Transverse colon (tissue), 4 donors: Measurements from ENCODE around the gene WDFY2.

Source experiments
- EP300 ChIP-seq: sonication (generic); formaldehyde crosslinking; IDR thresholded peaks from one replicate; pipeline ENCODE4 v1.6.1; 2017; ENCODE audit warnings: antibody characterized with exemption, low read depth
- POLR2A ChIP-seq: fragments of 450-650 bp; IDR thresholded peaks from one replicate; pipeline ENCODE4 v1.6.1; 2016; ENCODE audit warnings: antibody characterized with exemption, mild to moderate bottlenecking, moderate library complexity
- POLR2AphosphoS5 ChIP-seq, 3 donors: sonication (generic); formaldehyde crosslinking; IDR thresholded peaks; one replicate each; pipeline ENCODE4 v1.6.1; 2016; ENCODE audit warnings: antibody characterized with exemption in 3 of 3
- TF ChIP-seq, protein P1 (sequence below), 5 experiments: fragments of 200-600 bp in 3 of 5; fragments of 450-650 bp in 2 of 5; sonication (generic) in 3 of 5; IDR thresholded peaks; 1 replicate in 2 of 5; 2 replicates in 3 of 5; pipeline ENCODE4 v1.5.1; 2016 to 2017; ENCODE audit warnings: antibody characterized with exemption in 5 of 5, inconsistent platforms in 3 of 5, mild to moderate bottlenecking in 2 of 5, moderate library complexity in 1 of 5

DNA sequence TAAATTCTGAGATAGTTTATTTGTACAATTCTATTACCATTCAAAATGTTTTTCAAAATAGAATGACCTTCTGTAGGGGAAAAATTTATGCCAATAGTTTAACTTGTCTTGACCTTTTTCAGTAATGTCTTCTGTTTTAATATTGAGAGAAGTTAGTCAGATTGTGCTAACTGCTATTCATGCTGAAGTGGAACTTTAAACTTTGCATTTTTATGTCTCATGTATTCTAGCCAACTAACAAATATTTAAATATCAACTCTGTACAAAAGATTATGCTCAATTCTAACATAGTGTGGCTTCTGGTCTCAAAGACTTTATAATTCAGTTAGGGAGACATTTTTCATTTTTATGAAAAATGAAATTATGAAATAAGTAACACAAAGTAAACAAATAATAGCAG, 94.2 kb downstream of the WDFY2 start:
- no peak for TF ChIP-seq POLR2AphosphoS5 (IDR thresholded peaks at IDR 0.05)
- TF ChIP-seq, protein P1, sequence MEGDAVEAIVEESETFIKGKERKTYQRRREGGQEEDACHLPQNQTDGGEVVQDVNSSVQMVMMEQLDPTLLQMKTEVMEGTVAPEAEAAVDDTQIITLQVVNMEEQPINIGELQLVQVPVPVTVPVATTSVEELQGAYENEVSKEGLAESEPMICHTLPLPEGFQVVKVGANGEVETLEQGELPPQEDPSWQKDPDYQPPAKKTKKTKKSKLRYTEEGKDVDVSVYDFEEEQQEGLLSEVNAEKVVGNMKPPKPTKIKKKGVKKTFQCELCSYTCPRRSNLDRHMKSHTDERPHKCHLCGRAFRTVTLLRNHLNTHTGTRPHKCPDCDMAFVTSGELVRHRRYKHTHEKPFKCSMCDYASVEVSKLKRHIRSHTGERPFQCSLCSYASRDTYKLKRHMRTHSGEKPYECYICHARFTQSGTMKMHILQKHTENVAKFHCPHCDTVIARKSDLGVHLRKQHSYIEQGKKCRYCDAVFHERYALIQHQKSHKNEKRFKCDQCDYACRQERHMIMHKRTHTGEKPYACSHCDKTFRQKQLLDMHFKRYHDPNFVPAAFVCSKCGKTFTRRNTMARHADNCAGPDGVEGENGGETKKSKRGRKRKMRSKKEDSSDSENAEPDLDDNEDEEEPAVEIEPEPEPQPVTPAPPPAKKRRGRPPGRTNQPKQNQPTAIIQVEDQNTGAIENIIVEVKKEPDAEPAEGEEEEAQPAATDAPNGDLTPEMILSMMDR (IDR thresholded peaks at IDR 0.05) = no peak
- TF ChIP-seq POLR2A = no peak
- no peak for TF ChIP-seq EP300
